GM21447 (cell line): ENCODE results near the gene SND1.

Experiments
- ATAC-seq: cut with Tn5 transposase; IDR thresholded peaks from one replicate; pipeline ENCODE4 v1.9.1; 2021; ENCODE audit not compliant: unreplicated experiment

The SND1 gene

DNA sequence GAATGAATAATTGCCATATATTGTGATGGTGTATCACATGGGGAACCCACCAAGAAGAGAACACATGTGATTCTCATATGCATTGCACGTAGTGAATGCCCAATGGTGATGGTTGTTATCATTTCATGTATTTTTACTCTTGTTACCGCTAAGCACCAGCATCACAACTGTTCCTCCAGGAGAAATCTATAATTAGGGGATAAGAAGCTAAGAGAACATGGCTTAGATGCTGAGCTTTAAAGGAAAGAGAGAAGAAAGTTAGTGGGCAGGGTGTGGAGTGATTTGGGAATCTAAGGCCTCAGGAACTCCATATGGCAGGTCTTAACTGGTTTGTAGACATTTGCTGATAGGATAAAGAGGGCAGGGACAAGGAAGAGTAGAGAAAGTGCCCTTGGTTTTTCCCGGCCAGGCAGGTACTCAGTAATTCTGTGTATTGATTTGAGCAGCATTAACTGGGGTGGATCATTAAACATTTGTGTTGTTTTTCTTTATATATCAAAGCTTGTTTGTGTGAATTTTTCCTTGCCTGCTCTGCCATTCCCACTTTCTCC lies 233.3 kb downstream of the SND1 start:
- no peak for ATAC-seq

DNA sequence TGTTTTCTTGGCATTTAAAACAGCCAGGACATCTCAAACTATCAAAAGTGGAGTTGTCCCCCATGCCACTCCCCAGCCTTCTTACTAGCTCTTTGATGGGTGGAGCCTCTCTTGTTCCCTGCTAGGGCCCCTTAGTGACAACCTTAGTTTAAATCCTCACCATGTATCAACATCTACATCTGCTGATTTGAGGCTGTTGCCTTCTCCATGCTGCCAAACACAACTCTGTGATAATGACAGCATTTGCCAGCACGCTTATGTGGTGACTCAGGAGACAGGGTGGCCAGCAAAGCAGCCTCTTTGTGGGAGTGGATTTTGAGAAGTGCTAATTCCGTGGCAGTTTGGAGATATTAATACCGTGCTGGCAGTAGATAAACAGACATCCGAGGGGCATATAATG lies 233.8 kb downstream of the SND1 start:
- ATAC-seq: no peak

DNA sequence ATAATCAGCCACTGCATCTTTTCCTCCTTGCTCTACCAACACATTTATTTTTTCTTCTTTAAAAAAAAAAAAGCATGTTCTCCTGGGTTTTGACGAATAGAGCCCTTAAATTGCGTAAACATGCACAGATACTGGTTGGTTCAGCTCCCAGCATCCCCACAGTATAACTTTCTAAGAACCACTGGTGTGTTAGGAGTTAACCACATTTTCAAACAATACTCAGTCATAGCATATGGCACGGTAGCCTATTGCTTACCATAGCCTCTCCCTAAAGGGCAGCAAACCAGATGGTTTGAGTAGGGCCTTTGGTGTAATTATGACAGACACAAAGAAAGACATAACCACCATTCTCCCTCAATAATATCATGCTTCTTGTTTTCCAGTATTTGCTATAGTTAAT lies 234.3 kb downstream of the SND1 start:
- ATAC-seq: no peak

DNA sequence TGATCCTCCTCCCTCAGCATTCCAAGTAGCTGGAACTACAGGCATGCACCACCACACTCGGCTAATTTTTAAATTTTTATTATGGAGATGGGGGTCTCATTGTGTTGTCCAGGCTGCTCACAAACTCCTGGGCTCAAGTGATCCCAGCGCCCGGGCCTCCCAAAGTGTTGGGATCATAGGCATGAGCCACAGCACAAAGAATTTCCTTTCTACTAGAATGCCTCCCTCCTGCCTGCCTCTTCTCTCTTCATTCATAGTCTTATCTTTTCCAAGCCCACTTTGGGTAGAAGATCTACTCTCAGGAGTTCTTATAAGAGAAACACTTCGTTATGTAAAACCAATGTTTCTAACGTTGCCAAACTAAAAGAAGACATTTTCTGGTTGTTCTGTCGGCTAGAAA lies 235.1 kb downstream of the SND1 start:
- no peak for ATAC-seq

DNA sequence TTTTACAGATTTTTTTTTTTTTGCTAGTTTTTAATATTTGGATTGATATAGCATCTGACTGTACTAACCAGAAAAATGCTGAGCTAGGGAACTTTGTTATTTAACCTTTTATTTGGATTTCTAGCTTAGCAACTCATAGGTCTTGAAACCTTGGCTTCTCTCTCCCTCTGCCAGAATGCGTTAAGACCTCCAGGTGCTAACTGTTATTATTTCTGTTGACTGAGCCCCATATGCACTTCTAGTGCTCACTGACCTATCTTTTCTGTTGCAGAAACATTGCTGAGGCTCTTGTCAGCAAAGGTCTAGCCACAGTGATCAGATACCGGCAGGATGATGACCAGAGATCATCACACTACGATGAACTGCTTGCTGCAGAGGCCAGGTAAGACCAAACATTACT lies 235.6 kb downstream of the SND1 start:
- ATAC-seq: no peak

DNA sequence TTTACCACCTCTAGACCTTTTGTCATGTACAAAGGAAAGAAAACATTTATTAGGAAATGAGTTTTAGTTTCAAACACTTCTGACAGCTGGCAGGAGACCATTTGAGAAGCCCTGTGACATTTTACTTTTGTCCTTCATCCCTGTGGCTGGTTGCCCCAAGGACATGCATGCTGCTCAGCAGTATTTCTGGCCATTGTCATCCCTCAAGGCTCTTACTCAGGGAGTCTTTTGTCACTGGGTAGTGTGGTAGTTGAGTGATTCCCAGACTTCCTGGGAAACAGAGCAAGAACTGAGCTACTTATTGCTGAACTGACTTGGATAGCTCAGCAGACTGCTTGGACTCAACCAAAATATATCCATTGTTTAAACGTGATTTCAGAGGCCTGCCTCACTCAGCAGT lies 236.4 kb downstream of the SND1 start:
- no peak for ATAC-seq

DNA sequence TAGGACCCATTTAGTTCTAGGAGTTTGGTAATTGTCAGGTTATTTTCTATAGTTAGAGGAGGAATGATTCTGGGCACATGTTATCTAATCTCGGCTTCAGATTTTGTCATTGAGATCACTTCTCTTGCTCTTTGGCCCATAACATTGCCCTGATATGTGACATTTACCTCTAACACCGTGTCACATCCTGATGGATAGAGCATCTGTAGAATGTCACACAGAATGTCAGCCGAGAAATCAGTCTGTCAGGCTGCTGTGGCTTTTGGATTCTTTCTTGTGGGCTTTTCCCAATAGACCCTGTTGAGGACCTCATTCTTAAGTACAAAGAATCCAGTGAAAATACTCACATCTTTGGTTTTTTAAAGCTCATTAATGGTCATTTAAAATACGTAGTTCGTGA lies 236.8 kb downstream of the SND1 start:
- no peak for ATAC-seq

DNA sequence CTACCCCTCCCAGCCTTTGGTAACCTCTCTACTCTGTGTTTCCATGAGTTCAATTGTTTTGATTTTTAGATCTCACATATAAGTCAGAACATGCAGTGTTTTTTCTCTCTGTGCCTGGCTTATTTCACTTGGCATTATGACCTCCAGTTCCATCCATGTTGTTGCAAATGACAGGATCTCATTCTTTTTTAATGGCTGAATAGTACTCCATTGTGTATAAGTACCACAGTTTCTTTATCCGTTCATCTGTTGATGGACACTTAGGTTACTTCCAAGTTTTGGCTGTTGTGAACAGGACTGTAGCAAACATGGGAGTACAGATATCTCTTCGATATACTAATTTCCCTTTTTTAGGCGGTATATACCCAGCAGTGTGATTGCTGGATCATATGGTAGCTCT lies 237.7 kb downstream of the SND1 start:
- ATAC-seq: no peak

DNA sequence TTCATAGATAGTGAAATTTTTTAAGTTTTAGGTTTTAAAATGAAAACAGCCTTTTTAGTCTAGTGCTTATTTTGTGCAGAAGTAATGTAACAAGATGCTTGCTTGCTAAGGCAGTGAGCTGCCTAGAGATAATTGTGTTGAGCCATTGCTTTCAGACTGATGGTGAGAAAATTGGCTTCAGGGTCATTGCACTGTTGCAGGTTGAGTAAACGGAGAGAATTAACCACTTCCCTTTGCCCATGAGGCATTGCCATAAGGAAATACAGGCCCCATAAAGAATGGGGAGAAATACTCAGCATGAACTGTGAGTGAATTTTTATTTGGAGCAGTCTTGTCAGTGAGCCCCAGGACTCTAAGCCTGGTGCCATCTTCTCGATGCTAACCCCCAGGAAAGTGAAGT lies 238.7 kb downstream of the SND1 start:
- ATAC-seq: no peak

DNA sequence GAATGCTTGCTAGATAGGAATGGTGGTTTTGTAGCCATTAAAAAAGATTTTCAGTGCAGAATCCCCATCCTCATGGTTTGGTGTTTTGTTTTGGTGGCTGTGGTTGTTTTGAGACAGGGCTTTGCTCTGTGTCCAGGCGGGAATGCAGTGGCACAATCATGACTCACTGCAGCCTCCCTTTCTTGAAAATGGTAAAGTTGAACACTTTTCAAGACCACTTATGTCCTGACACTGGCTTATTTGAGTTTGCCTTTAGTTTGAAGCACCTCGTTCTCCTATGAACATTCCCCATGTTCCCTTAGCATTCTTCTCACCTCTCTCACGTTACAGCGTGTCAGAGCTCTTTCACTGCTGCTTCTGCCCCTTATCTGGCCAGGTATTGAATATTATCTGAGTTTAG lies 239.2 kb downstream of the SND1 start:
- ATAC-seq: no peak

DNA sequence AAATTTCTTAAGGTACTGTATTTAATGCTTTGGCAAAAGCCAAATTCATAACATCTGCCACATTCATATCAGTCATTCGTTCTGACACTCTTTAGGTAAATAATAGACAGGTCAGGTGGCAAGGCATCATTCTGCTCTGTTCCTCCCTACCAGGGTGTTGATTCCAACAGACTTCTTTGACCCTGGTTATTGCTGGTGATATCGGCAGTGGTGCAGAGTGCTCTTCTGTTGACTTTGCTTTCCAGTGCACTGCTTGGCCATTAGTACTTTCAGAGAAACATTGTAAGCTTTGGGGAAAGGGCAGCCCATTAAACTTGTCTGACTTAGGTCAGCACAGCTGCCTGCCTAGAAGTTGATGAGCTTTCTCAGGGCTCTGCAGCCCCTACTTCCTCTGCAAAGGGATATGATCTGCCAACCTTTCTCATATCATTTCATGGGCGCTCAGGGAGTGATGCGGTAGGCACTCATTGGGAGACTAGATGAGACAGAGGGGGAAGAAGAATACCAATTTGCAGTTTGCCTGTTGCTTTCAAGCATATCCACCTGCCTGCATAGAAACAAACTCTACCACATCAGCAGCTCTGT lies 240.0 kb downstream of the SND1 start:
- no peak for ATAC-seq

DNA sequence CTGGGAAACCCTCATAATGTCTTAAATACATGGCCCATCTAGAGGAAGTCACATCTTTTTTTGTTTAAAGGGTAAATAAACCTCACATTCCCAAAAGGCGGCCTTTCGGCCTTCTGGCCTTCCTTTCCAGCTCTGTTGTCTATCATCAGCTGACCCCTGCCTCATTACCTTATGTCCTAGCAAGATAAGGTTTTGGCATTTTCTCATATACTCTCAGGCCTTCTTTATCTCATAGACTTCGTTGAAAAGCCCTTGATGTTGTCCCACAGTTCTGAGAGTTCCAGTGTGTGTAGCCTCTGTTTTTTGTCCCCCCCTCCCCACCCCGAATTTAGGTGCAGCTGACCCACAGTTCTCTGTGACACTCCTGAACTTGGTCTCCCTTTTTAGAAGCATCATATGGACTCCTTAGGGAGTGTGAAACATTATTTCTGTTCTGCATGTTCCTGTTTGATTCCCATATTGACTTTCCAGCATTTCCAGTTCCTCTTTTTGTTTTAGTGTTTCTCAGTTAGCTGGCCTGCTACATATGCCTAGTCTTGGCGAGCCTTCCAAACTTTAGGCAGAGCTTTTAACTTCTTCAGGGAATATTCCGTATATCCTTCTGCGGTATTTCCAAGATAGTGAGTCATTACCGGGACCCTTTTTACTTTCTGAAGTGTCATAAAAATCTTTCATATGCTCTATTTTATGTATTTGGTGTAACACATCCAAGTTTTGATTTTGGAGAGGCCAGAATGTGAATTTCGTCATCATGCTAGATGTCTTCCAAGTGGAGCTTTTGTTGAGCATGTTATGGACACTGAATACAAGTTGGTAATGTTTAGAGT lies 240.7 kb downstream of the SND1 start:
- ATAC-seq: no peak

DNA sequence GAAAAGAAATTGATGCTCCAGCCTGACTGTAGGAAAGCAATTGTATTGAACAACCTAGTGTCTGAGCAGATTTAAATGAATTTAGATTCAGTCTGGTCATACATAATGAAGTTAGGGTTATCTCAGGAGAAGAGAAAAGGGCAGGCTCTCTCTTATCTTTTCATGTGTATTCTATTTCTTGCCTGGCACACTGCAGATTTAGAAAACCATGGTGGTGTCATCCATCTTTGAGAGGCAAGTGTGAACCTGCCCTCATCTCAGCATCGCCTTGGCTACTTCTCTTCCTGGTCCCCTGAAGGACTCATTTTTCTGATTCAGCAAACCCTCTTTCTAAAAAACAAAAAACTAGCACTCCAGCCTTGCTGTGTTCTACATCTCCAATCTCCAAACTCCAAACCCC lies 241.6 kb downstream of the SND1 start:
- ATAC-seq: no peak

DNA sequence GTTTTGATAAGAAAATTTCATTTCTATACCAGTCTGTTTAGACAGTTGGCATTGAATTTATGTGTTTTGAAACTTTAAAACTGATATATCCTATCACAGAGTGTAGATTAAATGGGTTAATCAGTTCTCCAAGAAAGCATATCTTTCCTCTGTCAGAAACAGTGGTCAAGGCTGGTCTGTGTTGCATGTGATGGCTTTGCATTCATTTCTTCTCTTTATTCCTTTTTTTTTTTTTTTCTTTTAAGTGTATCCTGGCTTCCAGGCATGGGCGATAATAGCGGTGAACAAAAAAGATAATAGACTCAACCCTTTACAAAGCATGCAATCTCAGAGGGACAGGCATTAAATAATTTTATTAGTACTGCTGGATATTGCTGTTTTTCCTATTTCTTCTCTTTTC lies 242.6 kb downstream of the SND1 start:
- no peak for ATAC-seq

DNA sequence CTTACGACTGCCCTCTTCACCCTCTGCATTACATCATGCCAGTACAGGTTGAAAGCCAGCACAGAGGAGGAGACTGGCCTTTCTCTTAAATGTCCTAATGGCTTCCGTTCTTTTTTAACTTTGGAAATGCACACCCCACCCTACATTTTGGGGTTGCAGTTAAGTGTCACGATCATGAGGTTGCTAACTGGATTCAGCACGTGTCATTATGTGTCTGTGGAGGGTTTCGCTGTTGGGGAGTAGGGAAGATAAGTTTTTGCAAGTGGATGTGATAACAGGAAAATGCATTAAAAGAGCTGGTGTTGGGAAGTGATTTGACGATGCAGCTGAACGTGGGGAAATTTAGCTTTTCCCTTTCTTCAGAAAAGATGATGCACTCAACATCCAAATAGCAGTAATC lies 243.4 kb downstream of the SND1 start:
- ATAC-seq: no peak

DNA sequence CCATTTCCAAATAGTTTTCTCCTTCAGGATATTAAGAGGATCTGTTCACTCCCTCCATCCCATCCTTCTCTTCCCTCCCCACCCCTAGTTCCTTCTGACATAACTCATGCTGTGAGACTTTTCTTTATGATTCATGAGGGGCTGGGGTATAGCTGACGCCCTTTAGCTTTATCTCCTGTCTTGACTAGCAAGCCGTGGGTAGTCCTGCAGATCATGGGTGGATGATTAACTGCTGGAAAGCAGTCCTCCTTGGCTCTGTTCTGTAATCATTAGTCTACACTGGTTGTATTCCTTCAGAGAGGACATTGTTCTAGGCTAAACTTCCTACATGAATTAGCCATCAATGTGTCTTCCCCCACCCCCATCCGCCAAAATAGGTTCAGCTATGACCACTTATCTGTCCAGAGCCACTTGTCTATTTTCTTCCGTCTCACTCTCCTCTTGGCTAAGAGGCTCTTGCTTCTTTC lies 243.9 kb downstream of the SND1 start:
- no peak for ATAC-seq

DNA sequence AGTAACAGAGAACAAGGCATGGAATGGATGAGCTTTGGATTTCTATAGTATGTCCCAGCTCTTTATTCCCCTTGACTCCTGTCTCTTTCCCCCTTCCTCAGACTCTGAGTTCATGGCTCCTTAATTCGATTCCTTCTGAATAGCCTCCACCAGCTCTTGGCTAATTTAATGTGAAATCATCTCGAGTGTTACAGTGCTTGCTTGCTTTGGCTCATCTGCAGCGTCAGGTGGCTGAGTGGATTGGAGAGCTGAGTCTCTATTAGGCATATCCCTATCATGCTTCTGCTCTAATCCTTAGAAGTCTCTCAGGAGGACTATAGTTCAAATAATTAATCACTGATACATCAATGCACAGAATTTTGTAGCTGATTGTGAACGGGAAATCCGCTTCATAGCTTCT lies 244.7 kb downstream of the SND1 start:
- no peak for ATAC-seq

DNA sequence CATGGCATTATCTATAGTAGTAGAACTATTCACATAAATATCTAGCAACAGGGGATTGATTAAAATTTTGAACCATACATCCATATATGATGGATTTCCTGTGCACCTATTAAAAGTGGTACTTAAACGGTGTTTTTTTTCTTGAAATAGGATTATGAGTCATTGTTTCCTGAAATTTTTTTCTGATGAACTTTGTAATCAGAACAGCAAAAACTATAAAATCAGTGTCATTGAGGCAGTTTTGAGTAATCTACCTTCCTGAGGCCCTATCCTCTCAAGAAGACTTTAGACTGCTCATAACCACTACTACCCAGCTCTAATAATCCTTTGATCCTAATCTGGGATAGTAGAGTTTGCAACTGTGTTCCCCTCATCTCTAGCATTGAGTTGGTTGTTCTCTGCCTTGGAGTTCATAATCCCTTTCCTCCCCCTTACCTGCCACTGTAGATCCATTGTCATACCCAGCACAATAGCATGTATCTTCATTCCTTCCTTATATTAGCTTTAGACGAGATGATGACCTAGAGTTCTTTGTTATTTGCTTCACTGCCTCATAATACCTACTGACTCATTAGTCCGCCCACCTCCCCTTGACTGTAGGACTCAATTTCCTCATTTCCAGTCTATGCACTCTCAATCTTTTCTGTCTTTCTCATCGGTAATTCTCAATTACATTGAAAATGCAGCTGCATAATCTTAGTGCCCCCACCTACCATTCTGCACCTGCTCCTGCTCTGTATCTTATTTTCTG lies 245.9 kb downstream of the SND1 start:
- ATAC-seq: no peak

DNA sequence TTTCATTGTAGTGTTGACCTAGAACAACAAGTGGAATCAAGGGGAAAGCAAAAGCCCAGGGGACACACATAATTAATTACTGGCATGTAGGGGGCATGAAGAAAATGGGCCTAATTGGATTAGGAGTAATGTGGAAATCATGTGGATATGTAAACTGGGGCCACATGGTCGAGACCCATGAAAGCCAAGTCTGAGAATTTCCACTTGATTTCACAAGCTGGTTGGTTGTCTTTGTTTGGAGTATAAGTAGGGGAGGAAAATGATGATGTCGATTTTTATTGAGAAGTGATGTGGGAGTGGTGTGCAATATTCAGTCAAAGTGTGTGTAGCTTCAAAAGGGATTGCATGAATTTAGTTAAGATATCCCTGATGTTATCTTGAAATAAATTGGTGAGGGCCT lies 247.4 kb downstream of the SND1 start:
- ATAC-seq: no peak

DNA sequence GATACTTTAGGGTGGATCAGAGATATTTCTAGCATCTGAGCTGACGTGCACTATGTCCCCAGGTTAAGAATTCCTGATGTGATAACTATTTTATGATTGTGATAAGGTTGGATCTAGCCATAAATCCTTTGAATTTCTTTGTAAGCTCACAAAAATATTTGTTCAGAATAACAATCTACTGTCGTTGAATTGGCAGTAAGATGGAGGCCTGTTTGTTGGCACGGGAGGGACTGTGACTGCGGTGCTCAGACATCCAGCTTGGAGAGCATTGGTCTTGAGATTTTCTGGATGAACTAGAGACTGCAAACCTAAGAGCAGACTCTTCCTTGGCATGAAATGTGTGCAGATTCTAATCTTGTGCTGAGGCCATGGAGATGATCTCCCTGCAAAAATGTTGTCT lies 248.1 kb downstream of the SND1 start:
- ATAC-seq: no peak

DNA sequence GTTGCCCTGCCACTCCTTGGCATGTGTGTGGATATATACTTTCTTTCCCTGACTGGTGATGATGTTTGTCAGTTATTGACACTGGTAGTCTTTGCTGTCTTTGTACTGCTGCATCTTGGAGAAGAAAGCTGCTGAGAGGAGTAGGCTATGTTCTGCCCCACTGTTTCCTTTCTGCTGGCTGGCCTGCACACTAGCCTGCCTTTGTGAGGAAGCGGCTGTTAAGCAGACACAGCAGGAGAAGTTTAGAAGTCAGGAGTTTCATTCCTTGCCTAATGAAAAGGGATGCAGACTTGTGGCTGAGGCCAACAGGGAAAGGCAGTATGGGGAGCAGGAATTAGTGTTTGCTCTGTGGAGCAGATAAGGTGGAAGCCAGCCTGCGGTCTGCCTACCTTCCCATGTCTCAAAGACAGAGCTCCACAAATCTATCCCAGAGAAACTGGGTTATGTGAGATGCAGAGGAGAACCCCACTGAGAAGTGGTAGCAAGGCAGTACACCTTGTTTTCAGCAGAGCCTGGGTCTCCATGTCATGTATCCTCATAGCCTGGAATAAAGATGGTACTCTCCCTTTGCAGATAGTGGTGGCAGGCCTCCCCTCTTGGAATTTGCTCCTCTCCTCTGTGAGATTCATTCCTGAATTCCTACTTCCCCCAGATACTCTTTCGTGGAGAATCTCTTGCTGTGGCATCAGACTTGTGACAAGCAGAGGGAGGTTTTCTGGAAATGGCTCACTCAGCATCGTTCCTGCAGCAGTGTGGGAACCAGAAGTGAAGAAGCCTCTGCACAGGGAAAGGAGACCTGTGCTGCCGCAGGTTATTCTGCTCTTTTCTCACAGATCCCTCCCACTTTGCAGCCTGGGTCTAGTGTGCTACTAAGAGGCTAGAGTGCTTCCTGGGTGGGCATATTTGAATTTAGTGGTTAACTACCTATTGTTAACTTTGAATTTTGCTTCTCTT lies 249.0 kb downstream of the SND1 start:
- no peak for ATAC-seq
